DND-41 (cell line): ENCODE data around the gene ALOX12B.

Experiments used
- EZH2 ChIP-seq: IDR thresholded peaks from 3 replicates; pipeline ENCODE4 v1.6.1; 2012; ENCODE audit warnings: borderline replicate concordance, low read depth, mild to moderate bottlenecking, moderate library complexity, low read length, inconsistent platforms; ENCODE audit not compliant: severe bottlenecking
- TF ChIP-seq, protein P1 (sequence below): IDR thresholded peaks from 2 replicates; pipeline ENCODE4 v1.5.1; 2012; ENCODE audit warnings: borderline replicate concordance, low read length, moderate library complexity, mild to moderate bottlenecking; ENCODE audit not compliant: poor library complexity, severe bottlenecking; ENCODE audit errors: extremely low read depth

- TF ChIP-seq, protein P1, sequence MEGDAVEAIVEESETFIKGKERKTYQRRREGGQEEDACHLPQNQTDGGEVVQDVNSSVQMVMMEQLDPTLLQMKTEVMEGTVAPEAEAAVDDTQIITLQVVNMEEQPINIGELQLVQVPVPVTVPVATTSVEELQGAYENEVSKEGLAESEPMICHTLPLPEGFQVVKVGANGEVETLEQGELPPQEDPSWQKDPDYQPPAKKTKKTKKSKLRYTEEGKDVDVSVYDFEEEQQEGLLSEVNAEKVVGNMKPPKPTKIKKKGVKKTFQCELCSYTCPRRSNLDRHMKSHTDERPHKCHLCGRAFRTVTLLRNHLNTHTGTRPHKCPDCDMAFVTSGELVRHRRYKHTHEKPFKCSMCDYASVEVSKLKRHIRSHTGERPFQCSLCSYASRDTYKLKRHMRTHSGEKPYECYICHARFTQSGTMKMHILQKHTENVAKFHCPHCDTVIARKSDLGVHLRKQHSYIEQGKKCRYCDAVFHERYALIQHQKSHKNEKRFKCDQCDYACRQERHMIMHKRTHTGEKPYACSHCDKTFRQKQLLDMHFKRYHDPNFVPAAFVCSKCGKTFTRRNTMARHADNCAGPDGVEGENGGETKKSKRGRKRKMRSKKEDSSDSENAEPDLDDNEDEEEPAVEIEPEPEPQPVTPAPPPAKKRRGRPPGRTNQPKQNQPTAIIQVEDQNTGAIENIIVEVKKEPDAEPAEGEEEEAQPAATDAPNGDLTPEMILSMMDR: no peak
- no peak for TF ChIP-seq EZH2
These were observed 24.6 kb downstream of the ALOX12B start for GRCh38 chr17:8062807-8063483.
